ENCODE measurements around the gene COX19. TPM values are rescaled to one million over a fixed set of nuclear protein-coding genes. Genes with fewer than 3 reads are reported as not detected.

Gene COX19
- total RNA-seq, 1 donor from 2014 or later: 10.8 TPM

- H3K9me3 ChIP-seq: no peaks in the 10 kb centered on the region
- H3K27ac ChIP-seq: no peak overlapping the region
- H3K27me3 ChIP-seq: no peaks in the 10 kb centered on the region
- H3K4me1 ChIP-seq: peaks cover 36% of the 10 kb centered on the region
- intact Hi-C loops (cut with DNase I): no loop called here
- no peak for DNase-seq (ENCODE audit: extremely low spot score in 2 of 2)
- no peak for TF ChIP-seq CTCF (IDR thresholded peaks at IDR 0.05)
- TF ChIP-seq POLR2A (IDR thresholded peaks at IDR 0.05): no peak
- no peak overlapping the region for H3K4me3 ChIP-seq
- H3K36me3 ChIP-seq: no peaks in the 10 kb centered on the region
Measured at GRCh38 chr7:978416-979091, 3.2 kb upstream of the COX19 start.

GRCh38 chr7:978049-978346 lies 2.6 kb upstream of the COX19 start:
- DNase-seq (ENCODE audit: extremely low spot score in 2 of 2): no peak
- peaks cover 0 to under 1% of the 10 kb centered on the region in 2 donors for H3K36me3 ChIP-seq
- H3K9me3 ChIP-seq: no peaks in the 10 kb centered on the region
- no peak overlapping the region for H3K27ac ChIP-seq
- TF ChIP-seq POLR2AphosphoS5 (IDR thresholded peaks at IDR 0.05; ENCODE audit: insufficient read depth in 1 of 2, low read depth in 1 of 2) (no peak), POLR2A (IDR thresholded peaks at IDR 0.05) (no peak), CTCF (IDR thresholded peaks at IDR 0.05) (no peak)
- no peak overlapping the region for H3K4me3 ChIP-seq
- H3K4me1 ChIP-seq: peaks cover 36% of the 10 kb centered on the region
- H3K27me3 ChIP-seq: no peaks in the 10 kb centered on the region
- intact Hi-C loops (cut with DNase I): no loop called here

- Histone ChIP-seq H3K36me3 (peaks cover 0 to 6% of the 10 kb centered on the region in 2 donors), H3K27ac (no peak overlapping the region), H3K9me3 (no peaks in the 10 kb centered on the region), H3K4me1 (peaks cover 33% of the 10 kb centered on the region), H3K4me3 (no peak overlapping the region), H3K27me3 (no peaks in the 10 kb centered on the region)
- TF ChIP-seq CTCF (IDR thresholded peaks at IDR 0.05) (no peak), POLR2AphosphoS5 (IDR thresholded peaks at IDR 0.05; ENCODE audit: insufficient read depth in 1 of 2, low read depth in 1 of 2) (no peak), POLR2A (IDR thresholded peaks at IDR 0.05) (no peak)
- DNase-seq (ENCODE audit: extremely low spot score in 2 of 2): no peak
- intact Hi-C loops (cut with DNase I): no loop called here
Measured at GRCh38 chr7:977326-978048, 2.1 kb upstream of the COX19 start.

- no peak overlapping the region for H3K27ac ChIP-seq
Measured at GRCh38 chr7:976901-977325, 1.6 kb upstream of the COX19 start.

More at GRCh38 chr7:976901-977325, 1.6 kb upstream of the COX19 start:
- Histone ChIP-seq H3K4me3 (no peak overlapping the region), H3K9me3 (no peaks in the 10 kb centered on the region), H3K36me3 (peaks cover 0 to 12% of the 10 kb centered on the region in 2 donors), H3K4me1 (peaks cover 32% of the 10 kb centered on the region), H3K27me3 (no peaks in the 10 kb centered on the region)
- no peak for DNase-seq (ENCODE audit: extremely low spot score in 2 of 2)
- no peak for TF ChIP-seq POLR2A (IDR thresholded peaks at IDR 0.05)
- TF ChIP-seq POLR2AphosphoS5 (IDR thresholded peaks at IDR 0.05; ENCODE audit: insufficient read depth in 1 of 2, low read depth in 1 of 2): no peak
- TF ChIP-seq CTCF (IDR thresholded peaks at IDR 0.05): no peak
- intact Hi-C loops (cut with DNase I): no loop called here
